ENCODE measurements around the gene PPM1H. TPM values are rescaled to one million over a fixed set of nuclear protein-coding genes. Genes with fewer than 3 reads are reported as not detected.
A peak's percentile ranks its signal among the peaks of the same experiment; 100 is the strongest.

Gene PPM1H
- total RNA-seq, 1 donor from 2014 or later = 4.5 TPM

DNA sequence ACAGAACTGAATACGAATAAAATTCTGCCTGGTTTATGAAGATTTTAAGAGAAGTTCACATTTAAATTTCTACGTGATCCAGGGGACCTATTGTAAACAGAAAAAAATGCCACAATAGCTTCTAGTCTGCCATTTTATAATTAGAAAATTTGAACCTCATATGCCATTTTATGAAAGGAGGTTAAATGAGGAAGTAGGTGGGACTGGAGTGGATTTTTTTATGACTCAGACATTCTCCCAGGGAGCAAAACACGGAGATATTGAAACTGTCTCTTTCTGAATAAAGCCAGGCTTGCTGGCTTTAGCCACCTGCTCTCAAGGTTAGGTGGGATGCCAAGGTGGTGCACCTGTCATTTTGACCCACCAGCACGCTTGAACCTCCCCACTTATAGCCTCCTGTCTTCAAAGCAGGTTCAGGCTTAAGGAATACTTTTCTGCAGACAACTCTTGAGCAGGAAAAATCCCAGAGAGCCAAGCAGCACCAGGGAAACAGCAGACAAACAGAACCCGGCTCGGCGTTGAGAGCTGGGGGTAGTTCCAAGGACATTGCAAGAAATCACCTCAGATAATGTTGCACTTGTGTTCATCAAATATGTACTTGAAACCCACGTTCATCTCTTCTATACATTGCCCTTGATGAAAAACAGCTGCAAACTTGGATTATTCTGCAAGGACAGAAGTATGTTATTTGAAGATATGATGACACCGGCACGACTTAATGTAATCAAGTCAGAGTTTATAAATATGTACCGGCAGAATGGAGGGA lies 203.7 kb downstream of the PPM1H start:
- DNase-seq = peak; percentile 61

DNA sequence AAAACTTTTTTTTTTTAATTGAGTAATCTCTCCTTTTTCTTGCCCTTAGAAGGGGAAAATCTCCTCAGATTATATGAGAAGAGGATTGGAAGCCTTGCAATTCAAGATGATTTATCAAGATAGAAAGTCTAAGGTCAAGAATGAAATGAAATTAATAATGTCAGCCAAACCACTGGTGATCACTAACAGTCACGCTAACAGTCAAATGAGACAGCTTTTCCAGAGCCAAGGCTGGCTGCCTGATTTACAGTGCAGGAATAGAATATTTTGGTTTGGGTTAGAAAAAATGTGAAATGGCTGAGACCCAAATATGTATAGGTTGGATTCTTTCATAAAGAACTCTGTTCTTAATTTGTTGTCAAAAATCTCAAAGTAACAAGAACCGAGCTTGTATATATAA lies 204.3 kb downstream of the PPM1H start:
- peak; percentile 43 for DNase-seq

DNA sequence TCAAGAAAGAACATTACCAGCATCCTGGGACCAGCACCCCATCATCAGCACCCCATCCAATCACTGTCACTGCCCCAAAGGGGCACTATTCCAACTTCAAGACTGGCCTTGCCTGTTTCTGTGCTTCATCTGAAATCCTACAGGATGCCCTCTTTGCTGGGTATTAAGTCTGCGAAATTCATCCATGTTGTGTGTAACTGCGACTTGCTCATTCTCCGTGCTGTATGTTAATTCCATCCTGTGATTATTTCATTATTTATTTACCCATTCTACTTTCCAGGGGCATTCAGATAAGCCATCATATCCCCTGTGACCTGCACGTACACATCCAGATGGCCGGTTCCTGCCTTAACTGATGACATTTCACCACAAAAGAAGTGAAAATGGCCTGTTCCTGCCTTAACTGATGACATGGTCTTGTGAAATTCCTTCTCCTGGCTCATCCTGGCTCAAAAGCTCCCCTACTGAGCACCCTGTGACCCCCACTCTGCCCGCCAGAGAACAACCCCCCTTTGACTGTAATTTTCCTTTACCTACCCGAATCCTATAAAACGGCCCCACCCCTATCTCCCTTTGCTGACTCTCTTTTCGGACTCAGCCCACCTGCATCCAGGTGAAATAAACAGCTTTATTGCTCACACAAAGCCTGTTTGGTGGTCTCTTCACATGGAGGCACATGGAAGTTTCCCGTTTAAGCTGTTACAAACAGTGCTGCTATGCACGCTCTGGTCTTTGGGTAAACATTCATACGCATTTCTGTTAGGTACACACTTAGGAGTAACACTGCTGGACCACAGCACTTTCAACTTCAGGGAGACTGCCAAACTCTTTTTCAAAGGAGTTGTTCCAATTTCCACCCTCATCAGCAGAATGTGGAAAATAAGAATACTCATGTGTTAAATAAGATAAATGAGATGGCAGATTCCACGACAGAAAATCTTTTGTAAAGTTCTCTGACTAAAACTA lies 205.1 kb downstream of the PPM1H start:
- peak; percentile 53 for DNase-seq

DNA sequence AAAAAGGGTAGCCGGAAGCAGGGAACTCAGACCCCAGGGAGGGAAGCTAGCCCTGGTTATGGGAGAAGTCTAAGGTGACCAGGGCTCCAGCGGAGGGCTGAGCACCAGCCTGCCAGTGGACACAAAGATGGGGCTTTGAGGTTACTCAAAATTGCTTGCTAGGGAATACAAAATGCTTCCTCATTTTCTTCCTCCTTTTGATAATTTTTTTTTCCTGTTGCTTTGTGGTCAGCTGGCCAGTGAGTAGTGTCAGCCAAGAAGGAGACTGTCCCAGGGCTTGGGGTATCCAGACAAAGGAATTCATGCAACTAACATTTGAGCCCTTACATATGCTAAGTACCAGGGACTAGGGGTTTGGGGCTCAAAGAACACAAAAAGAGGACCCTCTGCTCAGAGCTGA lies 206.2 kb downstream of the PPM1H start:
- DNase-seq = no peak

DNA sequence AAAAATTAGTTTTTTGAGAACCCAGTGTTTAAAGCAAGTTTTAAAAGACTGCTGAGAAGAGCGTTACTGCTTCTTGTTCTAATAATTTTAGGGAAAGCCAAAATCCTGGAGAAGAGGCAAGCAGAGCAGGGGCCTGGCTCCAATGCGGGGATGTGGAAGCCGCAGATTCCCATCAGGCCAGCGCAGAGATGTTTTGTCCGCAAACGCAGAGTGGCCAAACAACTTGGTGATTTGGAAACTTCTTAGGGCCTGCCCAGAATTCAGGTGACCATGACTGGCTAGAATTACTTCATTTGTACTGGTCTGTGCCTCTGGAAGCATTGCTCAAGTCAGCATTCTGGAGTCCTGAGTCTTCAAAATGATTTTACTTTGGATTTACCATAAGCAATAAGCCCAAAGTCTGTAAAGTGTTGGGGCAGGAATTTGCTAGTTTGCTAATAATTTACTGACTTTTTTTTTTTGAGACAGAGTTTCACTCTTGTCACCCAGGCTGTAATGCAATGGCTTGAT lies 208.4 kb downstream of the PPM1H start:
- no peak for DNase-seq

DNA sequence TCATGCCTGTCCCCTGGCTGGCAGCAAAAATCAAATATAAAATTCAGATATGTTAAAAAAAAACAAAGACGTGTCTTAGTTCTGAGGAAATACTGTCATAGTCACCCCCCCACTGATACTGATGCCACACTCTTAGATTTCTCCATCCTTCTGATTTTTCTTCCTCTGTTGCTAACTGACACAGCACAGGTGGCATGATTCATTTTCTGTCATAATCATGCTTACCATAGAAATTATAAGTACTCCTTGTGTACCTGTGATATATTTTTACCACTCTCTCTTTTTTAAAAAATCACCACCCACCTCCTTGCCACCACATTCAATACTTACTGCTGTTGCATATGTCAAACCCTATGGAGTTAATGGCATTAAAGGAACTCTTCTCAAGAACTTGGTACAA lies 209.2 kb downstream of the PPM1H start:
- DNase-seq = no peak

DNA sequence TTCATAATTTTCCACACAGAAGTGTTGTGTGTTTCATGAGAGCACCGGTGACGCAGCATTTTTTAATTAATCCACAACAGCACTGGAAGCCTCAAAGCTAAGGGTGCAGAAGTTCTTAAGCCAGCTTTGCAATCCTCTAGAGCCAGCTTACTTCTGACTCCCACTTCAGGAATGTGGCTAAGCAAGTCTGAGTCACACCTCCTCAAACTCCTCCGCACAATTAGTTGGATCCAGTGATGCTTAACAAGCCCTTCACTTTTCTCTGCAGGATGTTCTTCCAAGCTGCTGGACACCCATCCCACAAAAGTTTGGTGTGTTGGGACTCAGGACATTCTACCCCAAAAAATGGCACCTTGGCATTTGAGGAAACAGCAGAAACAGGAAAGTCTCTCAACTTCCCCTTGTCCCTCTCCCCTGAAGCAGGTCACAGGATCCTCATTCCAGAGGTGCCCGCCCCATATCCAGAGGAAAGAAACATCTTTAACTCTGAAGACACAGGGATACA lies 210.0 kb downstream of the PPM1H start:
- peak; percentile 63 for DNase-seq

DNA sequence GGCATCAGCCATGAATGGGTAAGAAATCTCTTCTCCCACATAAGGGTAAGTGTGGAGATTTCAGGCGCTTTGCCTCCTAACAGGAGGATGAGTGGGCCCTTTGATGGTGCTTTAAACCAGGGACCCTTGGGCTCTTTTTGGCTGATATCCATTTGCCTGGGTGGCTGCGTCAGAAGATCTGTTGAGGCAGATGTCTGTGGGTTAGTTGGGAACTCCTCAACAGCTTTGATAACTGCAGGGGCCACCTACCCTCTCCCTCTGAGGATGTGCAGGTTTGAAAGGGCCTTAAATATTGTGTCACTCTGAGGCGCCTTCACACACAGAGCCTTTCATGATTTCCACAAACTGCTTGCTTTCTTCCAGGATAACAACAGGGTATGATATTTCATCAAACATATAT lies 210.7 kb downstream of the PPM1H start:
- no peak for DNase-seq

DNA sequence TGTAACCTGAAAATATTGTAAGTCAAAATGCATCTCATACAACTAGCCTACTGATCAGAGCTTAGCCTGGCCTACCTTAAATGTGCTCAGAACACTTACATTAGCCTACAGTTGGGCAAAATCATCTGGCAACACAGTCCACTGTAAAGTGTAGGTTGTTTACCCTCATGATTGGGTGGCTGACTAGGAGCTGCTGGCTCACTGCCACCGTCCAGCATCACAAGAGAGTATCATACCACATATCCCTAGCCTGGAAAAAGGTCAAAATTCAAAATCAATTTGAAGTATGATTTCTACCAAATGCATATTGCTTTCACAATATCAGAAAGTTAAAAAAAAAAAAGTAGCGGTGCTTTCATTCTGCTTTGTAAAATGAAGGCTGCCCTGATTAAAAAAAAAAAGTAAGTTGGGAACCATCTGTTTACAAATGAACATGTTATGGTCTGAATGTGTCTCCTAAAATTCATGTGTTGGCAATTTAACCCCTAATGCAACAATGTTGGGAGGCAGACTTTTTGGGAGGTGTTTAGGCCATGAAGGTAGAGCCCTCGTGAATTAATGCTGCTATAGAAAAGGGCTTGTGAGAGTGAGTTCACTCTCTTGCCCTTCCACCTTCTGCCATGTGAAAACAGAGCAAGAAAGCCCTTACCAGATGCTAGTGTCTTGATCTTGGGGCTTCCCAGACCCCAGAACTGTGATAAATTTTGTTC lies 211.8 kb downstream of the PPM1H start:
- DNase-seq = no peak

DNA sequence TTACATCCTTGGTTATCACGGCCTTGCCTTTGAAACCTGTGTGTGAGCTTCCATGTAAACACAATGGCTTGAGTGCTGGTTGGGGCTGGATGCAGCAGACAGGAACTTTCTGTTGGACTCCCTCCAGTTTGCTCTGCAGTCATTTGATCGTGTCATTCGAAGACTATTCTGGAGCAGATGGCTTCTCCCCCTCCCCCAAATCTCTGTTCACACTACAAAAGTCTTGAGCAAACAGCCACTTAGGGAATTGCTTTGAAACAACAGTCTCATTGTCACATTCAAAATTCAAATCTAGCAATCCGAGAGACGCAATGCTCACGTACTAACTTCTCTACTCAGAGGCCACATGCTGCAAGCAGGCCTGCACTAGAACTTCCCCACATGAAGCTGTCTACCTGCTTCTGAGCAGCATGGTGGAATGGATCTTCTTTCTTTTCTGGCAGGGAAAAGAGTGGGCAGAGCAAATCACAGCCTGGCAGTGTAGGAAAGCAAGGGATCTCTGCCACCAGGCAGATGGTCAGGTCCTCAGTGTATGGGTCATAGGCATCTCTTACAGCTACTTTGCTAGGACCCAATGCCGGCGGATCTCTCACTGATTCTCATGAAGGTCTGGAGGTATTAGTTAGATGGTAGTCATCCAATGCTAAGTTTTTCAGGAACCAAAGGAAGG lies 214.2 kb downstream of the PPM1H start:
- peak; percentile 94 for DNase-seq

DNA sequence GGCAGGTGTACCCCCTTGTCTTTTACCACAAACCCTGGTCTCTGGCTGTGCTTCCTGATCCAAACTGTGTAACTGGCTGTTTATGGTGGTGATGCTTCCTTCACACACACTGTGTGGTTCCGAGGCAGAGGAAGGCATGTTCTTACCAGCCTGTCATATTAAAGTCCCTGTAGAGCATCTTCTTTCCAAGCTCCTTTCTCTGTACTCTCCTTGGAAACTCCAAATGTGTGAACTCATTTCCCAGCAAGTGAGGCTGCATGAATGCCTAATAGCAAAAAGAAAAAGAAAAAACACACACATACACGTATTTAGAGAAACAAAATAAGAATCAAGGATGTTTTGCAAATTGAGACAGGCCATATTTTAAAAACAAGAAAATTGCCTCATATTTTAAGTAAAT lies 214.9 kb downstream of the PPM1H start:
- no peak for DNase-seq

DNA sequence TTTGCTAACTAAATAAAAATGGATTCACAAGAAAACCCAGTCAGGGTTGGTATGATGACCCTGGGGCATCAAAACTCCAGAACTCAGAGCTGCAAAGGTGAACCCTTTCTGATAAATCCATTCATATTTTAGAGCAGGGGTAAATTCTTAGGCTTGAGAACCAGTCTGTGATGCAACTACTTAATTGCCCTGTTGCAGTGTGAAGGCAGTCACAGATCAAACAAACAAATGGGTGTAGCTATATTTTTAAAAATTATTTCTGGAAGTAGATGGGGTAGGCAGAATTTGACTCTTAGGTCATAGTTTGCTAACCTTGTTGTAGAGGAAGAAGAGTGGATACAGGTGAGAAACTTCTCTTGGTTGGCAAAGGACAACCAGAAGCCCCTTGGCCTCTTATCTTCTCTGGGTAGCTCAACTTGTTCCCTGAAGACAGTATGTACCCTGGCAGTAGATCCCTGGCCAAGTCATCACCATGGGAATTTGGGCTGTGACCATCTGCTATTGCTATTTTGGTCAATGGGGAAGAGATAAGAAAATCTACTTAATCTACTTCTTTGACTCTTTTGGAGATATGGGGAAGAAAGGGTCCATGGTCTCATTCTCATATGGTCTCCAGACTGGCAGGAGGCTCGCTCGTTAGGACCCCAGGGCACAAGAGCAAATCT lies 216.1 kb downstream of the PPM1H start:
- DNase-seq = no peak

DNA sequence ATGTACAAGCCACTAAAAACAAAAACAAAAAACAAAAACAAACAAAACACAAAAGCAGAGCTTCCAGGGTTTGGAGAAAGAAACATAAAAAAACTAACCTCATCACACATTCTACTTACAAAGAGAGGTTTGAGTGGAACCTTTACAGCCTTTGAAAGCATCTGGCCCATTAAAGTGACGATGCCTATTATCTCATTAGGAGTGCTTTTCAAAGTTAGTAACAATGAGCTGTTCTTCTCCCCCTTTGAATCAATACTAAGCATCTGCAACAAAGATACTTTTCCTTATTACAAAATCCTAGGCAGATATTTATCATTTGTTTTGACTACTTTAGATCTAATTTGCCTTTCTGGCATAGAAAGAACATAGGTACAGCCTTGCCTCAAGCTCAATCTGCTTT lies 217.3 kb downstream of the PPM1H start:
- DNase-seq = no peak

DNA sequence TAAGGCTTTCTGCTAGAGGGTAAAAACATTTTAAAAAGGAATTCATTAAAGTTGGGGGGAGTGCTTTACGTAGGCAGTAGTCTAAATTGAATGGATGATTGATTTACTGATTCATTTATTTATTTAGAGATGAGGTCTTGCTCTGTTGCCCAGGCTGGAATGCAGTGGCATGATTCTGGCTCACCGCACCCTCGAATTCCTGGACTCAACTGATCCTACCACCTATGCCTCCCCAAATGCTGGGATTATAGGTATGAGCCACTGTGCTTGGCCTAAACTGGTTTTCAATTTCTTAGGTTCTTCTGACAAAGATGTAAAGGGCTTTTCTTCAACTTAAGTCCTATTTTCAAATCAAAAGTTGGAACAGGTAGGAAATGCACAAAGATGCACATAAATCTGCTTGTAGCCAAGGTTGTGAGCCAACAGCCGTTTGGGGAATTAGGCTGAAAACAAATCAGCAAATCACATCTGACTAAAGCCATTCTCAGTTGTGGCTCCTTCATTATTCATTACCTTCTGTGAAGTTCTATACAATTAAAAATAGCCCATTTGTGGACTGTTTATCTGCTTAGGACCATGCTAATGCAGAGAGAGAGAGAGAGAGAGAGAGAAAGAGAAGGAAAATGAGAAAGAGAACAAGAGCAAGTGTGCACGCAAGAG lies 218.0 kb downstream of the PPM1H start:
- no peak for DNase-seq

DNA sequence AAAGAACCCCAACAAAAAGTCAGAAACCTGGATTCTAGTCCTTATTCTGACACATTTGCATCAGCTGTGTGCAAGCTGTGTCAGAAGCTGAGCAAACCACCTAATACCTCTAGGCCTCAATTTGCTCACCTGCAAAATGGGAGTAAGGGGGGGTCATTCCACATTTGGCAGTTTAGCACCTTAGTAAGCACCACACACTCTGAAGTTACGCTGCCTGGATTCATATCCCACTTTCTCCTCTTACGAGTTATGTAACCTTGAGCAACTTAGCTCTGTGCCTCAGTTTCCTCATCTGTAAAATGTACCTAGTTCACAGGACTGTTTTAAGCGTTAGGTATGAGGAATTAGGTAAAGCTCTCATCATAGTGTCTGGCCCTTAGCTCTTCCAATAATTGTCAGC lies 218.9 kb downstream of the PPM1H start:
- no peak for DNase-seq

DNA sequence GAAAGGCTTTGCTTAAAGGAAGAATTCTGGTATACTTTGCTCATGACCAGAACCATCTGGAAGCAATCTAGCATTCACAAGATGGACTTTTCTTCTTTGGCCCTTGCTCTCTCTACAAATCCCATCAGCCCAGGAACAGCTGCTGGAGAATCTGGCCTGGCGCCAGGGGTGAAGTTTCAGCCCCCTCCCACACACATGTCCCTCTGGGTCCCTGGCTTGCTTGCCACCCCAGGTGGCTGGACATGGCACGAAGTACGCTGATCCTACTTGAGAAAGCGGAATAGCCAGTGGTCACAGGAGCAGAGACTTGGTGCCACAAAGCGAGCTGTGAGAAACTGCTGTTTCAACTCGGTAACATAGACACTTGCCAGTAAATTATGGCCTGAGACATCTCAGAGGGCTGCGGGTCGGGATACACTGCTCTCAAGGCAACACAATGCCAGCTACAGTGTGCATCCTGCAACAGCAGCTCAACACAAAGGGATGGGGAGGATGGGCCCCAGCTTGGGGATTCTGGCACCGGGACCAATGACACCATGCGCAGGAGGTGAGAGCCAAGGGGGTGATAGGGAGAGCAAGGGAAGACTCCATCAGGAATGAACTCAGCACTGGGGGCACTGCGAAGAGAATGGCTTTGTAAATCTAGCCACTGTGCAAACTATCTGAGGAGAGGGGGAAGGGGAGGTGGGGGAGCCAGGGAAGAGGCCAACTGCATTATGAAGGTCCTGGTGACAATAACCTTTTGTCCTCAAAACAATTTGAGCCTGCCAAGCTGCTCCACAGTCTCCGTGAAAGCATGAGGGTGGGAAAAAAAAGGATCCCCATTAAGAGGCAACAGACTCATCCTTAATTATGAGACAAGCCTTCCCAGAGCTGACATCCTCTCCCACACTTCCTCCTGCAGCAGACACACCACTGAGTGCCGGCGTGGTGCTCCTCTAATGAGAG lies 219.9 kb downstream of the PPM1H start:
- peak; percentile 96 for DNase-seq

DNA sequence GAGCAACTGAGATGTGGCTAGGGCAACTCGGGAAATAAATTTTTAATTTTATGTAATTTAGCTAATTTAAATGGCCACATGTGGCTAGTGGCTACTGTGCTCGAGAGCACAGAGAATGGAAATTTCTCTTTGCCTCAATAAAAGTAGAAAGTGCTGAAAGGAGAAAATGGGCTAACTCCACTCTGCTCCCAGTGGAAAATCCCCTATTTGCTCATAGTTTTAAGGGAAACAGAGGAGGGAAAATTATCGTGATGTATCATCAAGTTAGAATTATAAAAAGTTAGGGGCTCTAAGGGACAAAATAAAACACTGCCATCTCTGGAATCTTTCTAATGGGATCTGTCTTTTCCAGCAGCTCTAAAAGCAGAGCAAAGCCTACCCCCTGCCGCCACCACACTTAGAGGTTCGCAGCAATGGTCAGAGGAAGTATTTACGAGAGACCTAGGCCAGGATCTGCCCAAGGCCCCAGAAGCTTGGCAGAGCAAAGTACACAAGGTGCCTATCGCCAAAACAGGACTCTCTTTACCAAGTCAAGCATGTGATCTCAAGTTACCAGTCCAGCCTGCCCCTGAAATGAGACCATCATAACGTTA lies 220.7 kb downstream of the PPM1H start:
- no peak for DNase-seq

DNA sequence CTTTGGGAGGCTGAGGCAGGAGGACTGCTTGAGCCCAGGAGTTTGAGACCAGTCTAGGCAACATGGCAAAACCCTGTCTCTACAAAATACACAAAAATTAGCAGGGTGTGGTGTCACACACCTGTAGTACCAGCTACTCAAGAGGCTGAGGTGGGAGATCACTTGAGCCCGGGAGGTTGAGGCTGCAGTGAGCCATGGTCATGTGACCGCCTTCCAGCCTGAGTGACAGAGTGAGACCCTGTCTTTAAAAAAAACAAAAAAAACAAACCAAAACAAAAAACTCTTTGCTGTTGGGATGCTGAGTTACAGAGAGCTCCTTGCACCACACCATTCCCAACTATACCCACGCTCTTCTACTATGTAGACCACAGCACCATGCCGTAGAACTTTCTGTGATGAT lies 221.2 kb downstream of the PPM1H start:
- DNase-seq = no peak

Data from tongue (tissue), 2 donors.